Astrocyte (in vitro differentiated cells and primary cell): Measurements from ENCODE around the gene ELAC2. TPM values are rescaled to one million over a fixed set of nuclear protein-coding genes. Genes with fewer than 3 reads are reported as not detected.

ENCODE experiments used
- DNase-seq: peaks from one replicate; pipeline ENCODE4 v3.0.0-alpha.2; 2010; ENCODE audit warnings: low read depth
- FAIRE-seq: peaks from 2 replicates; lab custom pipeline; 2011; peaks lifted over from hg19 to GRCh38; lab: Jason Lieb, UNC
- H2AFZ ChIP-seq: 2 replicates; pipeline ENCODE4 v1.6.0; 2012; ENCODE audit warnings: low read depth, low read length, inconsistent platforms
- H3K27ac ChIP-seq: 2 replicates; pipeline ENCODE4 v1.5.1; 2011; ENCODE audit warnings: low read depth, low read length, inconsistent platforms
- H3K27me3 ChIP-seq: 2 replicates; pipeline ENCODE4 v1.6.0; 2011; ENCODE audit warnings: low read length, inconsistent platforms; ENCODE audit not compliant: insufficient read depth
- H3K36me3 ChIP-seq: 2 replicates; pipeline ENCODE4 v1.5.1; 2011; ENCODE audit warnings: low read length, inconsistent platforms; ENCODE audit not compliant: insufficient read depth
- H3K4me1 ChIP-seq: 2 replicates; pipeline ENCODE4 v1.5.1; 2011; ENCODE audit warnings: low read length, inconsistent platforms; ENCODE audit not compliant: insufficient read depth
- H3K4me2 ChIP-seq: 2 replicates; pipeline ENCODE4 v1.6.0; 2012; ENCODE audit warnings: low read length, inconsistent platforms
- H3K4me3 ChIP-seq: 2 replicates; pipeline ENCODE4 v1.5.1; 2011; ENCODE audit warnings: low read depth, mild to moderate bottlenecking, low read length, inconsistent platforms; ENCODE audit not compliant: insufficient read depth
- H3K79me2 ChIP-seq: 2 replicates; pipeline ENCODE4 v1.6.0; 2012; ENCODE audit warnings: mild to moderate bottlenecking, low read length, inconsistent platforms; ENCODE audit not compliant: insufficient read depth
- H3K9ac ChIP-seq: 2 replicates; pipeline ENCODE4 v1.6.0; 2012; ENCODE audit warnings: mild to moderate bottlenecking, low read length, inconsistent platforms
- H3K9me3 ChIP-seq: 2 replicates; pipeline ENCODE4 v1.5.1; 2012; ENCODE audit warnings: low read depth, mild to moderate bottlenecking, low read length, inconsistent platforms; ENCODE audit not compliant: insufficient read depth
- H4K20me1 ChIP-seq: 2 replicates; pipeline ENCODE4 v1.6.0; 2012; ENCODE audit warnings: low read length, inconsistent platforms; ENCODE audit not compliant: insufficient read depth
- H3K27ac Mint-ChIP-seq: one replicate; pipeline ENCODE4 v1.8.0; 2021; ENCODE audit warnings: mild to moderate bottlenecking, mixed read lengths; ENCODE audit not compliant: unreplicated experiment
- H3K27me3 Mint-ChIP-seq: one replicate; pipeline ENCODE4 v1.8.0; 2021; ENCODE audit warnings: low read depth, mixed read lengths; ENCODE audit not compliant: unreplicated experiment
- H3K36me3 Mint-ChIP-seq: one replicate; pipeline ENCODE4 v1.8.0; 2021; ENCODE audit warnings: low read depth, mixed read lengths; ENCODE audit not compliant: unreplicated experiment
- H3K4me1 Mint-ChIP-seq: one replicate; pipeline ENCODE4 v1.8.0; 2021; ENCODE audit warnings: low read depth, mixed read lengths; ENCODE audit not compliant: unreplicated experiment
- H3K4me3 Mint-ChIP-seq: one replicate; pipeline ENCODE4 v1.8.0; 2021; ENCODE audit warnings: mild to moderate bottlenecking, moderate library complexity, mixed read lengths; ENCODE audit not compliant: unreplicated experiment
- H3K9me3 Mint-ChIP-seq: one replicate; pipeline ENCODE4 v1.8.0; 2021; ENCODE audit warnings: mild to moderate bottlenecking, mixed read lengths; ENCODE audit not compliant: unreplicated experiment
- CTCF ChIP-seq: IDR thresholded peaks from 2 replicates; pipeline ENCODE4 v1.5.1; 2011; ENCODE audit warnings: low read depth, mild to moderate bottlenecking, inconsistent platforms, low read length, moderate library complexity; ENCODE audit not compliant: insufficient read depth
- EZH2 ChIP-seq: IDR thresholded peaks from 2 replicates; pipeline ENCODE4 v1.6.1; 2012; ENCODE audit warnings: mild to moderate bottlenecking, low read length, inconsistent platforms; ENCODE audit not compliant: insufficient read depth
- total RNA-seq: library from RNA; stranded (reverse); gene quantifications from 2 replicates; pipeline ENCODE4 v1.2.1, GENCODE V29; 2021

ELAC2 gene
- total RNA-seq, 1 donor from 2014 or later: 63.2 TPM

GRCh38 chr17:12998874-12999273 lies 19.0 kb downstream of the ELAC2 start:
- peaks cover 3% of the 10 kb centered on the region for H3K4me1 ChIP-seq
- no peak overlapping the region for H2AFZ ChIP-seq
- no peaks in the 10 kb centered on the region for H3K27me3 Mint-ChIP-seq
- H3K79me2 ChIP-seq: no peaks in the 10 kb centered on the region
- no peak overlapping the region for H3K4me2 ChIP-seq
- no peaks in the 10 kb centered on the region for H3K9me3 ChIP-seq
- H3K36me3 Mint-ChIP-seq: no peaks in the 10 kb centered on the region
- H3K9me3 Mint-ChIP-seq: no peaks in the 10 kb centered on the region
- H3K4me1 Mint-ChIP-seq: no peaks in the 10 kb centered on the region
- H4K20me1 ChIP-seq: peaks cover 18% of the 10 kb centered on the region
- H3K27ac ChIP-seq: no peak overlapping the region
- H3K9ac ChIP-seq: no peak overlapping the region
- TF ChIP-seq CTCF (no peak), EZH2 (no peak)
- DNase-seq (no peak), FAIRE-seq (no peak)
- H3K4me3 ChIP-seq: no peak overlapping the region
- no peak overlapping the region for H3K27ac Mint-ChIP-seq
- peaks cover 75% of the 10 kb centered on the region for H3K36me3 ChIP-seq
- no peak overlapping the region for H3K4me3 Mint-ChIP-seq
- H3K27me3 ChIP-seq: no peaks in the 10 kb centered on the region

GRCh38 chr17:12998461-12998860 lies 19.4 kb downstream of the ELAC2 start:
- FAIRE-seq (no peak), DNase-seq (no peak)
- H3K27ac ChIP-seq: no peak overlapping the region
- Mint-ChIP-seq H3K27ac (no peak overlapping the region), H3K9me3 (no peaks in the 10 kb centered on the region), H3K36me3 (no peaks in the 10 kb centered on the region), H3K4me1 (no peaks in the 10 kb centered on the region), H3K4me3 (no peak overlapping the region), H3K27me3 (no peaks in the 10 kb centered on the region)
- H3K79me2 ChIP-seq: no peaks in the 10 kb centered on the region
- H3K36me3 ChIP-seq: peaks cover 79% of the 10 kb centered on the region
- H3K27me3 ChIP-seq: no peaks in the 10 kb centered on the region
- H3K4me3 ChIP-seq: no peak overlapping the region
- H3K9ac ChIP-seq: no peak overlapping the region
- TF ChIP-seq EZH2: no peak
- TF ChIP-seq CTCF: no peak
- no peaks in the 10 kb centered on the region for H3K9me3 ChIP-seq
- H3K4me2 ChIP-seq: no peak overlapping the region
- H4K20me1 ChIP-seq: peaks cover 14% of the 10 kb centered on the region
- no peak overlapping the region for H2AFZ ChIP-seq
- peaks cover 3% of the 10 kb centered on the region for H3K4me1 ChIP-seq

- no peak for FAIRE-seq
- H3K27ac ChIP-seq: no peak overlapping the region
- DNase-seq: no peak
- Mint-ChIP-seq H3K9me3 (no peaks in the 10 kb centered on the region), H3K4me1 (no peaks in the 10 kb centered on the region), H3K4me3 (no peak overlapping the region), H3K27me3 (no peaks in the 10 kb centered on the region), H3K27ac (no peak overlapping the region), H3K36me3 (no peaks in the 10 kb centered on the region)
- H3K79me2 ChIP-seq: no peaks in the 10 kb centered on the region
- no peak overlapping the region for H3K4me2 ChIP-seq
- H3K9me3 ChIP-seq: no peaks in the 10 kb centered on the region
- H3K27me3 ChIP-seq: no peaks in the 10 kb centered on the region
- H2AFZ ChIP-seq: no peak overlapping the region
- H3K4me3 ChIP-seq: no peak overlapping the region
- H3K9ac ChIP-seq: no peak overlapping the region
- H4K20me1 ChIP-seq: peaks cover 2% of the 10 kb centered on the region
- TF ChIP-seq EZH2 (no peak), CTCF (no peak)
- no peaks in the 10 kb centered on the region for H3K4me1 ChIP-seq
- H3K36me3 ChIP-seq: peaks cover 73% of the 10 kb centered on the region
These were observed 20.9 kb downstream of the ELAC2 start for GRCh38 chr17:12996941-12997340.
